MG63 (cell line): ENCODE data around the gene FEM1C. TPM values are rescaled to one million over a fixed set of nuclear protein-coding genes. Genes with fewer than 3 reads are reported as not detected.
"Not testable (repeated sequence)": the region's sequence is repeated elsewhere in the genome, so short reads cannot be mapped to it uniquely, and the experiment has no call there.

Source experiments
- DNase-seq: peaks from one replicate; pipeline ENCODE4 v3.0.0-alpha.2; 2020
- H3K27me3 ChIP-seq: fragments of 250-450 bp; sonication (Bioruptor Pico); 2 replicates; pipeline ENCODE4 v1.5.1; 2020; ENCODE audit warnings: mild to moderate bottlenecking, moderate library complexity
- H3K36me3 ChIP-seq: fragments of 250-450 bp; sonication (Bioruptor Pico); 2 replicates; pipeline ENCODE4 v1.5.1; 2020; ENCODE audit warnings: mild to moderate bottlenecking, moderate library complexity
- H3K4me3 ChIP-seq: fragments of 250-450 bp; sonication (Bioruptor Pico); 2 replicates; pipeline ENCODE4 v1.5.1; 2020; ENCODE audit warnings: mild to moderate bottlenecking, moderate library complexity
- H3K9me3 ChIP-seq: fragments of 250-450 bp; sonication (Bioruptor Pico); 2 replicates; pipeline ENCODE4 v1.5.1; 2020; ENCODE audit warnings: mild to moderate bottlenecking, moderate library complexity
- total RNA-seq: library from RNA; depleted of rRNA; stranded (reverse); fragments of >200 nt; shearing (Covaris generic); gene quantifications from 2 replicates; pipeline ENCODE4 v1.2.3, GENCODE V29; 2014; ENCODE audit warnings: low replicate concordance

Gene FEM1C
- total RNA-seq, 1 experiment from 2014 or later: 12.4 TPM

- no peaks in the 10 kb centered on the region for H3K9me3 ChIP-seq
- DNase-seq: no peak
- no peaks in the 10 kb centered on the region for H3K27me3 ChIP-seq
- no peaks in the 10 kb centered on the region for H3K36me3 ChIP-seq
- no peak overlapping the region for H3K4me3 ChIP-seq
These were observed 42.9 kb downstream of the FEM1C start for GRCh38 chr5:115501464-115502210.

GRCh38 chr5:115500225-115500624 lies 44.4 kb downstream of the FEM1C start:
- no peaks in the 10 kb centered on the region for H3K9me3 ChIP-seq
- DNase-seq: no peak
- H3K27me3 ChIP-seq: no peaks in the 10 kb centered on the region
- H3K36me3 ChIP-seq: no peaks in the 10 kb centered on the region
- H3K4me3 ChIP-seq: no peak overlapping the region

GRCh38 chr5:115496936-115497576 lies 47.5 kb downstream of the FEM1C start:
- no peaks in the 10 kb centered on the region for H3K36me3 ChIP-seq
- no peak for DNase-seq
- H3K4me3 ChIP-seq: no peak overlapping the region
- no peaks in the 10 kb centered on the region for H3K27me3 ChIP-seq
- no peaks in the 10 kb centered on the region for H3K9me3 ChIP-seq

GRCh38 chr5:115494570-115495289 lies 49.8 kb downstream of the FEM1C start:
- no peaks in the 10 kb centered on the region for H3K27me3 ChIP-seq
- no peak for DNase-seq
- H3K9me3 ChIP-seq: no peaks in the 10 kb centered on the region
- H3K4me3 ChIP-seq: no peak overlapping the region
- no peaks in the 10 kb centered on the region for H3K36me3 ChIP-seq

- DNase-seq: no peak
- Histone ChIP-seq H3K9me3 (no peaks in the 10 kb centered on the region), H3K27me3 (no peaks in the 10 kb centered on the region), H3K36me3 (no peaks in the 10 kb centered on the region), H3K4me3 (no peak overlapping the region)
These were observed 54.0 kb downstream of the FEM1C start for GRCh38 chr5:115490596-115490995.

GRCh38 chr5:115489733-115490132 lies 54.8 kb downstream of the FEM1C start:
- DNase-seq: no peak

GRCh38 chr5:115487756-115488155 lies 56.8 kb downstream of the FEM1C start:
- DNase-seq: no peak
- Histone ChIP-seq H3K27me3 (no peaks in the 10 kb centered on the region), H3K36me3 (no peaks in the 10 kb centered on the region), H3K9me3 (no peaks in the 10 kb centered on the region), H3K4me3 (no peak overlapping the region)

More at GRCh38 chr5:115489733-115490132, 54.8 kb downstream of the FEM1C start:
- Histone ChIP-seq H3K9me3 (no peaks in the 10 kb centered on the region), H3K27me3 (no peaks in the 10 kb centered on the region), H3K36me3 (no peaks in the 10 kb centered on the region), H3K4me3 (no peak overlapping the region)

- Histone ChIP-seq H3K27me3 (no peaks in the 10 kb centered on the region), H3K36me3 (no peaks in the 10 kb centered on the region), H3K9me3 (no peaks in the 10 kb centered on the region), H3K4me3 (no peak overlapping the region)
- no peak for DNase-seq
These were observed 57.4 kb downstream of the FEM1C start for GRCh38 chr5:115487168-115487567.

- no peaks in the 10 kb centered on the region for H3K36me3 ChIP-seq
- no peak overlapping the region for H3K4me3 ChIP-seq
- no peaks in the 10 kb centered on the region for H3K9me3 ChIP-seq
- H3K27me3 ChIP-seq: no peaks in the 10 kb centered on the region
- DNase-seq: no peak
These were observed 57.8 kb downstream of the FEM1C start for GRCh38 chr5:115486728-115487127.

- Histone ChIP-seq H3K36me3 (no peaks in the 10 kb centered on the region), H3K4me3 (no peak overlapping the region), H3K9me3 (peaks cover 1% of the 10 kb centered on the region; the same call in 1 of the 2 replicates), H3K27me3 (no peaks in the 10 kb centered on the region)
- no peak for DNase-seq
These were observed 60.2 kb downstream of the FEM1C start for GRCh38 chr5:115484368-115484767.

GRCh38 chr5:115480900-115481299 lies 63.7 kb downstream of the FEM1C start:
- no peak for DNase-seq
- Histone ChIP-seq H3K9me3 (peaks cover 4% of the 10 kb centered on the region; the same call in 1 of the 2 replicates), H3K36me3 (no peaks in the 10 kb centered on the region), H3K27me3 (no peaks in the 10 kb centered on the region), H3K4me3 (no peak overlapping the region)

- Histone ChIP-seq H3K36me3 (no peaks in the 10 kb centered on the region), H3K27me3 (no peaks in the 10 kb centered on the region), H3K4me3 (no peak overlapping the region), H3K9me3 (peaks cover 4% of the 10 kb centered on the region; the same call in 1 of the 2 replicates)
- DNase-seq: no peak
These were observed 64.3 kb downstream of the FEM1C start for GRCh38 chr5:115480271-115480670.

- not testable (repeated sequence) for H3K4me3 ChIP-seq, H3K9me3 ChIP-seq, DNase-seq
These were observed 65.3 kb downstream of the FEM1C start for GRCh38 chr5:115479166-115479873.

GRCh38 chr5:115478281-115478680 lies 66.3 kb downstream of the FEM1C start:
- Histone ChIP-seq H3K27me3 (no peaks in the 10 kb centered on the region), H3K9me3 (peaks cover 4% of the 10 kb centered on the region; the same call in 1 of the 2 replicates), H3K4me3 (no peak overlapping the region), H3K36me3 (no peaks in the 10 kb centered on the region)
- DNase-seq: no peak

More at GRCh38 chr5:115479166-115479873, 65.3 kb downstream of the FEM1C start:
- not testable (repeated sequence) for H3K27me3 ChIP-seq, H3K36me3 ChIP-seq

GRCh38 chr5:115477581-115477980 lies 67.0 kb downstream of the FEM1C start:
- no peaks in the 10 kb centered on the region for H3K27me3 ChIP-seq
- no peaks in the 10 kb centered on the region for H3K36me3 ChIP-seq
- no peak for DNase-seq
- H3K9me3 ChIP-seq: peaks cover 4% of the 10 kb centered on the region; the same call in 1 of the 2 replicates
- no peak overlapping the region for H3K4me3 ChIP-seq

- H3K27me3 ChIP-seq: no peaks in the 10 kb centered on the region
- no peaks in the 10 kb centered on the region for H3K36me3 ChIP-seq
- H3K4me3 ChIP-seq: no peak overlapping the region
- no peak for DNase-seq
- peaks cover 4% of the 10 kb centered on the region; the same call in 1 of the 2 replicates for H3K9me3 ChIP-seq
These were observed 68.8 kb downstream of the FEM1C start for GRCh38 chr5:115475788-115476187.
